K562 (cell line): ENCODE results near the gene ZDHHC14. TPM values are rescaled to one million over a fixed set of nuclear protein-coding genes. Genes with fewer than 3 reads are reported as not detected.
A peak's percentile ranks its signal among the peaks of the same experiment; 100 is the strongest.

Experiments
- ATAC-seq: fragments of 200-7000 bp; cut with Tn5 transposase; 3 replicates; pipeline ENCODE4 v1.9.1; 2020; ENCODE audit warnings: moderate library complexity
- BruUV-seq: library from RNA; stranded (reverse); fragments of 400-500 nt; replicated peaks from 2 replicates; lab custom pipeline; 2021; lab: Mats Ljungman, UMichigan
- CTCF ChIA-PET: fragments of 300-600 bp; formaldehyde crosslinking; extraction: SDS; loops from one replicate; lab custom pipeline; 2021; ENCODE audit warnings: low intra/inter-chr PET ratio; lab: Yijun Ruan, JAX
- POLR2A ChIA-PET: fragments of 300-600, 350-650 bp; sonication (Branson Sonifier 250); formaldehyde crosslinking; extraction: SDS; loops from one replicate; lab custom pipeline; 2021; ENCODE audit warnings: antibody characterized with exemption, inconsistent platforms; lab: Yijun Ruan, JAX
- DNase-seq, 4 experiments: peaks; one replicate each; pipeline versions ENCODE4 v3.0.0 to v3.0.0-alpha.2; 2011 to 2018; ENCODE audit warnings: low spot score in 3 of 4, mixed read lengths in 3 of 4; ENCODE audit errors: extremely low read depth in 1 of 4
- FAIRE-seq: peaks from 2 replicates; lab custom pipeline; 2011; peaks lifted over from hg19 to GRCh38; lab: Jason Lieb, UNC
- H2AFZ ChIP-seq: 2 replicates; pipeline ENCODE4 v1.6.0; 2011; ENCODE audit warnings: low read depth, low read length, control low read depth, inconsistent platforms
- H3K27ac ChIP-seq: fragments of 200-600 bp; 3 replicates; pipeline ENCODE4 v1.8.0; 2011; ENCODE audit warnings: low read depth, mild to moderate bottlenecking, control low read depth, inconsistent platforms, low read length, moderate library complexity, mixed read lengths; ENCODE audit errors: extremely low read depth
- H3K27me3 ChIP-seq, 2 experiments: fragments of 300-600 bp in 1 of 2; 2 replicates in 1 of 2; 3 replicates in 1 of 2; pipeline versions ENCODE4 v1.6.0 to v1.8.0; 2011; ENCODE audit warnings: inconsistent platforms in 2 of 2, low read length in 2 of 2, mild to moderate bottlenecking in 1 of 2, mixed read lengths in 1 of 2, moderate library complexity in 1 of 2; ENCODE audit not compliant: control insufficient read depth in 2 of 2, insufficient read depth in 2 of 2
- H3K36me3 ChIP-seq: fragments of 300-600 bp; 3 replicates; pipeline ENCODE4 v1.8.0; 2011; ENCODE audit warnings: mild to moderate bottlenecking, low read length, inconsistent platforms; ENCODE audit not compliant: control insufficient read depth, insufficient read depth
- H3K4me1 ChIP-seq, 2 experiments: fragments of 200-600 bp in 1 of 2; replicated peaks in 1 of 2; 2 replicates in 1 of 2; 3 replicates in 1 of 2; pipeline versions ENCODE4 v1.5.1 to v1.8.0; 2011; ENCODE audit warnings: inconsistent platforms in 2 of 2, low read length in 2 of 2, mild to moderate bottlenecking in 1 of 2, mixed read lengths in 1 of 2, moderate library complexity in 1 of 2; ENCODE audit not compliant: control insufficient read depth in 2 of 2, insufficient read depth in 2 of 2
- H3K4me2 ChIP-seq: 2 replicates; pipeline ENCODE4 v1.6.1; 2011; ENCODE audit warnings: low read length, control low read depth, inconsistent platforms, mixed read lengths; ENCODE audit not compliant: insufficient read depth
- H3K4me3 ChIP-seq: fragments of 200-600 bp; sonication (generic), shearing (Covaris generic); 2 replicates; pipeline ENCODE4 v1.5.1; 2016; ENCODE audit warnings: control low read depth, inconsistent platforms
- H3K79me2 ChIP-seq: fragments of 200-600 bp; 3 replicates; pipeline ENCODE4 v1.8.0; 2011; ENCODE audit warnings: low read length, inconsistent platforms; ENCODE audit not compliant: control insufficient read depth, insufficient read depth
- H3K9ac ChIP-seq, 2 experiments: 2 replicates each; pipeline versions ENCODE4 v1.6.0 to v1.6.1; 2011; ENCODE audit warnings: low read depth in 2 of 2, low read length in 2 of 2, control low read depth in 1 of 2, inconsistent platforms in 1 of 2, mild to moderate bottlenecking in 1 of 2, mixed read lengths in 1 of 2; ENCODE audit not compliant: insufficient read depth in 1 of 2
- H3K9me1 ChIP-seq: one replicate; pipeline ENCODE4 v1.6.0; 2011; ENCODE audit warnings: inconsistent platforms, mild to moderate bottlenecking, low read length, moderate library complexity; ENCODE audit not compliant: control insufficient read depth, insufficient read depth
- H3K9me3 ChIP-seq: replicated peaks from 2 replicates; pipeline ENCODE4 v1.5.1; 2011; ENCODE audit warnings: low read depth, low read length, inconsistent platforms; ENCODE audit not compliant: control insufficient read depth, insufficient read depth
- H4K20me1 ChIP-seq: replicated peaks from 2 replicates; pipeline ENCODE4 v1.6.1; 2011; ENCODE audit warnings: low read length, inconsistent platforms, mixed read lengths; ENCODE audit not compliant: control insufficient read depth, insufficient read depth
- CREM ChIP-seq: IDR thresholded peaks from 2 replicates; pipeline ENCODE4 v1.6.1; 2014; ENCODE audit warnings: antibody characterized with exemption, low read depth
- DNMT1 ChIP-seq: fragments of 450-650 bp; IDR thresholded peaks from 2 replicates; pipeline ENCODE4 v1.6.1; 2016; ENCODE audit warnings: antibody characterized with exemption, mild to moderate bottlenecking
- FOXK1 ChIP-seq: sonication (generic); formaldehyde crosslinking; IDR thresholded peaks from 2 replicates; pipeline ENCODE4 v1.8.0; 2022; ENCODE audit warnings: missing genetic modification reagents, mild to moderate bottlenecking, borderline replicate concordance
- MYNN ChIP-seq, 2 experiments: sonication (generic); formaldehyde crosslinking in 1 of 2; IDR thresholded peaks; 2 replicates each; pipeline versions ENCODE4 v1.5.0 to v1.6.1; 2016 to 2020; ENCODE audit warnings: antibody characterized with exemption in 1 of 2, missing genetic modification reagents in 1 of 2
- PHB2 ChIP-seq: fragments of 450-650 bp; IDR thresholded peaks from 2 replicates; pipeline ENCODE4 v1.6.1; 2017; ENCODE audit warnings: low read depth
- SLC30A9 ChIP-seq: fragments of 250-450 bp; sonication (Bioruptor Pico); IDR thresholded peaks from 2 replicates; pipeline ENCODE4 v1.8.0; 2022; ENCODE audit warnings: mild to moderate bottlenecking, moderate library complexity
- WGBS: fragments of 100-300 bp; shearing (Covaris generic); methylation state at CpG from one replicate; pipeline ENCODE4 v1.1.6; 2016; ENCODE audit warnings: low coverage, mixed read lengths; ENCODE audit not compliant: insufficient coverage; ENCODE audit errors: missing lambda C conversion rate; 5-methylcytosine and 5-hydroxymethylcytosine counted together
- in situ Hi-C: fragments of 300-500 bp; cut with MboI; formaldehyde crosslinking; loops from 4 replicates; pipeline ENCODE4 v1.15.0; 2018; ENCODE audit warnings: inconsistent platforms, mixed read lengths
- intact Hi-C: fragments of 100-400 bp; cut with micrococcal nuclease; formaldehyde crosslinking; loops from 2 replicates; pipeline ENCODE4 v1.14.2; 2022
- polyA plus RNA-seq, 8 experiments: library from polyadenylated mRNA; depleted of rRNA in 4 of 8; stranded (reverse) in 5 of 8; unstranded in 3 of 8; fragments of >200 nt; fragmentation: Nextera tagmentation in 2 of 8; fragmentation: Illumina TruSeq in 1 of 8; extraction: Ambion mirVana in 2 of 8; extraction: Trizol in 1 of 8; gene quantifications; 2 replicates each; pipeline versions ENCODE4 v1.2.1 to v1.2.3, GENCODE V29; 2011 to 2014; ENCODE audit warnings: inconsistent platforms in 1 of 8, missing spikeins in 1 of 8
- total RNA-seq, 7 experiments: library from RNA; depleted of rRNA in 6 of 7; stranded (reverse); fragments of >200 nt in 6 of 7; fragmentation: Illumina TruSeq in 2 of 7; extraction: Trizol in 2 of 7; gene quantifications; 2 replicates each; pipeline versions ENCODE4 v1.2.1 to v1.2.3, GENCODE V29; 2011 to 2021; ENCODE audit warnings: low replicate concordance in 1 of 7
- TF ChIP-seq, protein P1 (sequence below): fragments of 200-600 bp; sonication (generic); IDR thresholded peaks from one replicate; pipeline ENCODE4 v1.6.1; 2012; ENCODE audit warnings: mild to moderate bottlenecking, low read depth, low read length, inconsistent platforms

The ZDHHC14 gene
- total and polyA plus RNA-seq, 9 of the 15 experiments (the other 6 are each of a cell fraction or from before 2014, with no cell fraction given) = 0.92 to 23.1 (median 13.8) TPM

DNA sequence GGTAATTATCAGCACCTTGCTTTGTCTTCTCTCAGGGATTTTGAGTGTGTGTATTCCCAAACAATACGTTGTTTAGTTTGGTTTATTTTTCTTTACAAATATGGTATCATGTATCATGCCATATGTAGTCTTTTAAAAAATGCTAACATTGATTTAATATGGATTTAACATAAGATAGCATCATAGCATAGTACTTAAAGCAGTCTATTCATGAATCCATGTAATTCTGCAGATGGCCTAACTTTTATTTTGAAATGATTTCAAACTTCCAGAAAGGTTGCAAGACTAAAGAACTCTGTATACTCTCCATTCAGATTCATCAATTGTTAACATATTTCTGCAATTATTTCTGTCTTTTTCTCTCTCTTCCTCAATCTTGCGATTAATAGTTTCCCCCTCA is 7.9 kb downstream of the ZDHHC14 start:
- Histone ChIP-seq H3K9me3 (peaks cover 18% of the 10 kb centered on the region), H3K36me3 (peaks cover 21% of the 10 kb centered on the region), H4K20me1 (no peaks in the 10 kb centered on the region), H2AFZ (no peak overlapping the region), H3K79me2 (peaks cover 79% of the 10 kb centered on the region), H3K9ac (no peak overlapping the region), H3K4me3 (no peak overlapping the region), H3K9me1 (no peaks in the 10 kb centered on the region), H3K27me3 (no peaks in the 10 kb centered on the region), H3K27ac (no peak overlapping the region), H3K4me2 (no peak overlapping the region), H3K4me1 (peaks cover 15 to 31% of the 10 kb centered on the region in 2 experiments)
- no peak for ATAC-seq
- POLR2A ChIA-PET = interaction anchor here (0.8 kb wide), 1 partner anchor 157 kb away, joined by 4 read pairs; no protein-coding TSS in a partner anchor
- no peak for DNase-seq
- in situ Hi-C loops (no loop called here), intact Hi-C loops (no loop called here)
- no peak for FAIRE-seq
- no TSS peak for BruUV-seq
- CTCF ChIA-PET = no interaction called here
- TF ChIP-seq MYNN (IDR thresholded peaks at IDR 0.05) (peak; percentile 94), MYNN (CRISPR knock-in tag; IDR thresholded peaks at IDR 0.05) (no peak), DNMT1 (no peak), PHB2 (no peak), FOXK1 (CRISPR knock-in tag) (no peak), SLC30A9 (no peak), CREM (no peak)
- TF ChIP-seq, protein P1, sequence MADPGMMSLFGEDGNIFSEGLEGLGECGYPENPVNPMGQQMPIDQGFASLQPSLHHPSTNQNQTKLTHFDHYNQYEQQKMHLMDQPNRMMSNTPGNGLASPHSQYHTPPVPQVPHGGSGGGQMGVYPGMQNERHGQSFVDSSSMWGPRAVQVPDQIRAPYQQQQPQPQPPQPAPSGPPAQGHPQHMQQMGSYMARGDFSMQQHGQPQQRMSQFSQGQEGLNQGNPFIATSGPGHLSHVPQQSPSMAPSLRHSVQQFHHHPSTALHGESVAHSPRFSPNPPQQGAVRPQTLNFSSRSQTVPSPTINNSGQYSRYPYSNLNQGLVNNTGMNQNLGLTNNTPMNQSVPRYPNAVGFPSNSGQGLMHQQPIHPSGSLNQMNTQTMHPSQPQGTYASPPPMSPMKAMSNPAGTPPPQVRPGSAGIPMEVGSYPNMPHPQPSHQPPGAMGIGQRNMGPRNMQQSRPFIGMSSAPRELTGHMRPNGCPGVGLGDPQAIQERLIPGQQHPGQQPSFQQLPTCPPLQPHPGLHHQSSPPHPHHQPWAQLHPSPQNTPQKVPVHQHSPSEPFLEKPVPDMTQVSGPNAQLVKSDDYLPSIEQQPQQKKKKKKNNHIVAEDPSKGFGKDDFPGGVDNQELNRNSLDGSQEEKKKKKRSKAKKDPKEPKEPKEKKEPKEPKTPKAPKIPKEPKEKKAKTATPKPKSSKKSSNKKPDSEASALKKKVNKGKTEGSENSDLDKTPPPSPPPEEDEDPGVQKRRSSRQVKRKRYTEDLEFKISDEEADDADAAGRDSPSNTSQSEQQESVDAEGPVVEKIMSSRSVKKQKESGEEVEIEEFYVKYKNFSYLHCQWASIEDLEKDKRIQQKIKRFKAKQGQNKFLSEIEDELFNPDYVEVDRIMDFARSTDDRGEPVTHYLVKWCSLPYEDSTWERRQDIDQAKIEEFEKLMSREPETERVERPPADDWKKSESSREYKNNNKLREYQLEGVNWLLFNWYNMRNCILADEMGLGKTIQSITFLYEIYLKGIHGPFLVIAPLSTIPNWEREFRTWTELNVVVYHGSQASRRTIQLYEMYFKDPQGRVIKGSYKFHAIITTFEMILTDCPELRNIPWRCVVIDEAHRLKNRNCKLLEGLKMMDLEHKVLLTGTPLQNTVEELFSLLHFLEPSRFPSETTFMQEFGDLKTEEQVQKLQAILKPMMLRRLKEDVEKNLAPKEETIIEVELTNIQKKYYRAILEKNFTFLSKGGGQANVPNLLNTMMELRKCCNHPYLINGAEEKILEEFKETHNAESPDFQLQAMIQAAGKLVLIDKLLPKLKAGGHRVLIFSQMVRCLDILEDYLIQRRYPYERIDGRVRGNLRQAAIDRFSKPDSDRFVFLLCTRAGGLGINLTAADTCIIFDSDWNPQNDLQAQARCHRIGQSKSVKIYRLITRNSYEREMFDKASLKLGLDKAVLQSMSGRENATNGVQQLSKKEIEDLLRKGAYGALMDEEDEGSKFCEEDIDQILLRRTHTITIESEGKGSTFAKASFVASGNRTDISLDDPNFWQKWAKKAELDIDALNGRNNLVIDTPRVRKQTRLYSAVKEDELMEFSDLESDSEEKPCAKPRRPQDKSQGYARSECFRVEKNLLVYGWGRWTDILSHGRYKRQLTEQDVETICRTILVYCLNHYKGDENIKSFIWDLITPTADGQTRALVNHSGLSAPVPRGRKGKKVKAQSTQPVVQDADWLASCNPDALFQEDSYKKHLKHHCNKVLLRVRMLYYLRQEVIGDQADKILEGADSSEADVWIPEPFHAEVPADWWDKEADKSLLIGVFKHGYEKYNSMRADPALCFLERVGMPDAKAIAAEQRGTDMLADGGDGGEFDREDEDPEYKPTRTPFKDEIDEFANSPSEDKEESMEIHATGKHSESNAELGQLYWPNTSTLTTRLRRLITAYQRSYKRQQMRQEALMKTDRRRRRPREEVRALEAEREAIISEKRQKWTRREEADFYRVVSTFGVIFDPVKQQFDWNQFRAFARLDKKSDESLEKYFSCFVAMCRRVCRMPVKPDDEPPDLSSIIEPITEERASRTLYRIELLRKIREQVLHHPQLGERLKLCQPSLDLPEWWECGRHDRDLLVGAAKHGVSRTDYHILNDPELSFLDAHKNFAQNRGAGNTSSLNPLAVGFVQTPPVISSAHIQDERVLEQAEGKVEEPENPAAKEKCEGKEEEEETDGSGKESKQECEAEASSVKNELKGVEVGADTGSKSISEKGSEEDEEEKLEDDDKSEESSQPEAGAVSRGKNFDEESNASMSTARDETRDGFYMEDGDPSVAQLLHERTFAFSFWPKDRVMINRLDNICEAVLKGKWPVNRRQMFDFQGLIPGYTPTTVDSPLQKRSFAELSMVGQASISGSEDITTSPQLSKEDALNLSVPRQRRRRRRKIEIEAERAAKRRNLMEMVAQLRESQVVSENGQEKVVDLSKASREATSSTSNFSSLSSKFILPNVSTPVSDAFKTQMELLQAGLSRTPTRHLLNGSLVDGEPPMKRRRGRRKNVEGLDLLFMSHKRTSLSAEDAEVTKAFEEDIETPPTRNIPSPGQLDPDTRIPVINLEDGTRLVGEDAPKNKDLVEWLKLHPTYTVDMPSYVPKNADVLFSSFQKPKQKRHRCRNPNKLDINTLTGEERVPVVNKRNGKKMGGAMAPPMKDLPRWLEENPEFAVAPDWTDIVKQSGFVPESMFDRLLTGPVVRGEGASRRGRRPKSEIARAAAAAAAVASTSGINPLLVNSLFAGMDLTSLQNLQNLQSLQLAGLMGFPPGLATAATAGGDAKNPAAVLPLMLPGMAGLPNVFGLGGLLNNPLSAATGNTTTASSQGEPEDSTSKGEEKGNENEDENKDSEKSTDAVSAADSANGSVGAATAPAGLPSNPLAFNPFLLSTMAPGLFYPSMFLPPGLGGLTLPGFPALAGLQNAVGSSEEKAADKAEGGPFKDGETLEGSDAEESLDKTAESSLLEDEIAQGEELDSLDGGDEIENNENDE = no peak
- 86% methylated on average over 2 of the region's 2 CpGs for WGBS
